Limb (tissue), 2 donors: ENCODE measurements around the gene SH3PXD2A.
A peak's percentile ranks its signal among the peaks of the same experiment; 100 is the strongest.
"Not testable (repeated sequence)": the region's sequence is repeated elsewhere in the genome, so short reads cannot be mapped to it uniquely, and the experiment has no call there.

Experiments used
- DNase-seq, 2 donors: peaks; one replicate each; pipeline ENCODE4 v3.0.0-alpha.2; 2016; ENCODE audit errors: extremely low spot score in 2 of 2

SH3PXD2A gene

GRCh38 chr10:103752680-103753248 lies 102.6 kb downstream of the SH3PXD2A start:
- no peak for DNase-seq

- no peak for DNase-seq
Measured at GRCh38 chr10:103751667-103752290, 103.6 kb downstream of the SH3PXD2A start.

- DNase-seq, result no peak
Measured at GRCh38 chr10:103750836-103751235, 104.5 kb downstream of the SH3PXD2A start.

GRCh38 chr10:103749779-103750178 lies 105.6 kb downstream of the SH3PXD2A start:
- DNase-seq, result no peak

GRCh38 chr10:103748020-103748419 lies 107.4 kb downstream of the SH3PXD2A start:
- DNase-seq, result no peak

- peak in 1 of 2 donors; percentile 53 for DNase-seq
Measured at GRCh38 chr10:103747193-103747865, 108.0 kb downstream of the SH3PXD2A start.

GRCh38 chr10:103746598-103746997 lies 108.8 kb downstream of the SH3PXD2A start:
- DNase-seq, result no peak

GRCh38 chr10:103745341-103746247 lies 109.8 kb downstream of the SH3PXD2A start:
- DNase-seq, result no peak

GRCh38 chr10:103742824-103743223 lies 112.6 kb downstream of the SH3PXD2A start:
- no peak for DNase-seq

GRCh38 chr10:103740611-103741010 lies 114.8 kb downstream of the SH3PXD2A start:
- DNase-seq, result no peak

GRCh38 chr10:103739039-103739764 lies 116.2 kb downstream of the SH3PXD2A start:
- peak; percentile 77 to 79 for DNase-seq

- DNase-seq, result no peak
Measured at GRCh38 chr10:103737735-103738367, 117.5 kb downstream of the SH3PXD2A start.

GRCh38 chr10:103736763-103737162 lies 118.6 kb downstream of the SH3PXD2A start:
- DNase-seq, result no peak

- no peak for DNase-seq
Measured at GRCh38 chr10:103736044-103736443, 119.3 kb downstream of the SH3PXD2A start.

GRCh38 chr10:103734731-103735130 lies 120.6 kb downstream of the SH3PXD2A start:
- no peak for DNase-seq

- DNase-seq, result no peak
Measured at GRCh38 chr10:103733045-103733419, 122.3 kb downstream of the SH3PXD2A start.

- DNase-seq, result no peak
Measured at GRCh38 chr10:103732339-103733044, 122.9 kb downstream of the SH3PXD2A start.

- no peak for DNase-seq
Measured at GRCh38 chr10:103731609-103732270, 123.6 kb downstream of the SH3PXD2A start.

- DNase-seq, result not testable (repeated sequence)
Measured at GRCh38 chr10:103731026-103731425, 124.3 kb downstream of the SH3PXD2A start.
